Measurements from ENCODE around the gene CACNA2D4.

- TF ChIP-seq SPI1 (IDR thresholded peaks at IDR 0.05; ENCODE audit: low read depth, low read length) (peak; percentile 26; the same call in 1 of the 2 replicates), POLR2A (IDR thresholded peaks at IDR 0.05; ENCODE audit: low read depth, low read length) (no peak), POLR2AphosphoS5 (IDR thresholded peaks at IDR 0.05; ENCODE audit: low read depth, low read length) (no peak), TAF1 (IDR thresholded peaks at IDR 0.05; ENCODE audit: low read depth, low read length) (no peak), PAX5 (IDR thresholded peaks at IDR 0.05; ENCODE audit: insufficient read depth, low read length, severe bottlenecking) (no peak)
Measured at GRCh38 chr12:1932264-1932777, 13.9 kb upstream of the CACNA2D4 start.

All from GM12891 (cell line).